Gastroesophageal sphincter (tissue), 3 donors: Measurements from ENCODE around the gene LMTK2.

Experiments
- POLR2AphosphoS5 ChIP-seq: sonication (generic); formaldehyde crosslinking; IDR thresholded peaks from one replicate; pipeline ENCODE4 v1.6.1; 2017; ENCODE audit warnings: antibody characterized with exemption
- TF ChIP-seq, protein P1 (sequence below), 4 experiments: fragments of 200-600 bp in 2 of 4; fragments of 450-650 bp in 2 of 4; sonication (generic) in 1 of 4; IDR thresholded peaks; one replicate each; pipeline ENCODE4 v1.5.1; 2017 to 2019; ENCODE audit warnings: antibody characterized with exemption in 4 of 4, mild to moderate bottlenecking in 2 of 4, moderate library complexity in 2 of 4

DNA sequence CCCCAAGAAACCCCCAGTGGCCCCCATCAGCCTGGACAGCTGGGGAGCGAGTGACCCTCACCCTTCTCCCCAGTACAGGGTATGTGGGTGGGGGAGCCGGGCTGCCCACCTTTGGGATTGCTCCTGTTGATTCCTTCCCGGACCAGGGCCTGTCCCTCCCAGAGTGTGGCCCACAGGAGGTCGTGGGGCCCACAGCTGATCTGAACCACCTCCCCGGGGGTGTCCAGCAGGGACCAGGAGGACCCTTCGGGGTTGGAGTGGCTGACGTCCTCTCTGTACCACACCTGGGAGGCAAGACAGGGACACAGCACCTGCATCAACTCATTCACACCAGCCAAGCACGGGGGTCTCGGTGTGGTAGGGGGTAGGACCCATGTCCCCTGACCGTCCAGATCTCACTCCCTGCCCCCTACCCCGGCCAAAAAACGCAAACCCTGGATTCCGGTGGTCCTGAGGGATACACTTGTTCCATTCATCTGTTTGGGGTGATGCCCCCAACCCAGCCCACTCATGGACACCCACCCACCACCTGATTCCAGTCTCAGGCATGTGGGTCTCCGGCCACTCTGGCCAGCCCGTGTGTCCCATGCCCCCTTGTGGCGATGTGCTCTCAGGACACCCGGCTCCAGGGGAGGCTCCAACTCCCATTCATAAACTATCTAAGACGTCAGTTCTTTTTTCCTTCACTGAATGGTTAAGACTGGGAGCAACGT lies 134.5 kb downstream of the LMTK2 start:
- TF ChIP-seq, protein P1, sequence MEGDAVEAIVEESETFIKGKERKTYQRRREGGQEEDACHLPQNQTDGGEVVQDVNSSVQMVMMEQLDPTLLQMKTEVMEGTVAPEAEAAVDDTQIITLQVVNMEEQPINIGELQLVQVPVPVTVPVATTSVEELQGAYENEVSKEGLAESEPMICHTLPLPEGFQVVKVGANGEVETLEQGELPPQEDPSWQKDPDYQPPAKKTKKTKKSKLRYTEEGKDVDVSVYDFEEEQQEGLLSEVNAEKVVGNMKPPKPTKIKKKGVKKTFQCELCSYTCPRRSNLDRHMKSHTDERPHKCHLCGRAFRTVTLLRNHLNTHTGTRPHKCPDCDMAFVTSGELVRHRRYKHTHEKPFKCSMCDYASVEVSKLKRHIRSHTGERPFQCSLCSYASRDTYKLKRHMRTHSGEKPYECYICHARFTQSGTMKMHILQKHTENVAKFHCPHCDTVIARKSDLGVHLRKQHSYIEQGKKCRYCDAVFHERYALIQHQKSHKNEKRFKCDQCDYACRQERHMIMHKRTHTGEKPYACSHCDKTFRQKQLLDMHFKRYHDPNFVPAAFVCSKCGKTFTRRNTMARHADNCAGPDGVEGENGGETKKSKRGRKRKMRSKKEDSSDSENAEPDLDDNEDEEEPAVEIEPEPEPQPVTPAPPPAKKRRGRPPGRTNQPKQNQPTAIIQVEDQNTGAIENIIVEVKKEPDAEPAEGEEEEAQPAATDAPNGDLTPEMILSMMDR (IDR thresholded peaks at IDR 0.05): peak in 2 of 4 experiments; percentile 38 to 57
- TF ChIP-seq POLR2AphosphoS5: no peak
